ENCODE data around the gene LILRA5.

GRCh38 chr19:54315956-54316355, 3.0 kb upstream of the LILRA5 start:
- TF ChIP-seq CTCF (IDR thresholded peaks at IDR 0.05) (no peak), EP300 (IDR thresholded peaks at IDR 0.05) (no peak), POLR2AphosphoS5 (IDR thresholded peaks at IDR 0.05) (no peak), POLR2A (IDR thresholded peaks at IDR 0.05) (no peak)
